VCaP (cell line): ENCODE results near the gene SLC44A1.
A peak's percentile ranks its signal among the peaks of the same experiment; 100 is the strongest.

Experiments
- H3K27ac ChIP-seq: fragments of 450-650 bp; 2 replicates; pipeline ENCODE4 v1.5.1; 2017
- CTCF ChIP-seq: fragments of 450-650 bp; conservative IDR thresholded peaks from 2 replicates; pipeline ENCODE4 v1.5.1; 2017; ENCODE audit warnings: mild to moderate bottlenecking, moderate library complexity

SLC44A1 gene

GRCh38 chr9:105242557-105242956 lies 1.9 kb upstream of the SLC44A1 start:
- peak overlapping the region; percentile 96 for H3K27ac ChIP-seq

DNA sequence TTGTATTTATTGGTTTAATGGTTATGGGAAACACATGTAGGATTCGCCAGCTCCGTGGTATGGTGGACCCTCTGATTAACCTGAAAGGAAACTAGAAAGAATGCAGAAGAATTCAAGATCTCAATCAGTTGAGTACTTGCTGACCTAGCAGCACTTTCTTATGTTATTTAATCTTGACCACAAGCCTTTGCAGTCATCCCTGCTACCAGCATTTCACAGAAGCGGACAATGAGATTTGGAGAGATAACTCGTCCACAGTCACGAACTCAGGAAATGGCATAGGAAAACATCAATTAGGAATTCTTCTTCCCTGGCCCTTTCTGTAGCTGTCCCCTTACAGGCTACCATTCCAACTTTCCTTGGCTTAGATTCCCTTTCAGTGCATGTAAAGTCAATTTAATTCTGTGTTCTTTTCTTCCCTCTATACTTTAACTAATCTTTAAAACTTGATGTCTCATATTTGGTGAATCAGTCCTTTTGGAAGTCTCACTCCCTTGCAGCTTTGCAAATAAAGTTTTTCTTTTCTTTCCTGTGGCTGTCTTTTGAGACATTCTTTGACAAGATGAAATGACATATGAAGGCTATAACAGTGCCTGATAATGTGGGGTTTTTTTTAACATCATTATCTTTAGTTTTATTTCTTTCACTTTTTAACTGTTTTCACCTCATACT lies 1.3 kb upstream of the SLC44A1 start:
- TF ChIP-seq CTCF: no peak

More at GRCh38 chr9:105242557-105242956, 1.9 kb upstream of the SLC44A1 start:
- TF ChIP-seq CTCF: no peak

GRCh38 chr9:105244734-105245028 lies 230 bp downstream of the SLC44A1 start:
- TF ChIP-seq CTCF: no peak
- peak overlapping the region; percentile 96 for H3K27ac ChIP-seq

More for the DNA sequence above, 1.3 kb upstream of the SLC44A1 start:
- peak overlapping the region; percentile 96 for H3K27ac ChIP-seq

GRCh38 chr9:105245029-105245890 lies 809 bp downstream of the SLC44A1 start:
- TF ChIP-seq CTCF: peak; percentile 69
- H3K27ac ChIP-seq: peak overlapping the region; percentile 96

GRCh38 chr9:105245891-105246161 lies 1.4 kb downstream of the SLC44A1 start:
- H3K27ac ChIP-seq: peak overlapping the region; percentile 96
- no peak for TF ChIP-seq CTCF

DNA sequence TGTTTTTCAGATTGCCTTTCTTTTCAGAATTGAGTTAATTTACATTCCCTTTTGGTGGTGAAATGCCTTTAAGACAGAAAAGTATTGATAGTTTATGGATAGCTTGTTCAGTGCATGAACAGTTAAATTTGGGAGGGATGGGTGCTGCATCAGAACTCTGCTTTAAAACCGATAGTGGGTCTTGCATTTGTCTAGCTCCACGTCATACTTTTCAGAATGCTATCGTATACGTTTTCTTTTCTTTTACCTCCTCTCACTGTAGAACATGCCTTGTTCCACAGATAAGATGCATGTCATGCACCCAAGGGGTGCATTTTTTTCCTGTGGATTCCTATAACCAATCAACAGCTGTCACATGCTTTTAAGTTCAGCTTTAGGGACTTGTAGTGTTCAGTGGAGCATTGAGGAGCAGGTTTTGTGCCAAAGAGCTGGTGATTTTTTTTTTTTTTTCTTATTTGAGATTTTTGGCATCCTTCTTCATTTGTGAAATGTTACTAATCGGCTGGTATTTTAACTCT lies 2.3 kb downstream of the SLC44A1 start:
- TF ChIP-seq CTCF: no peak
- peak overlapping the region; percentile 96 for H3K27ac ChIP-seq

GRCh38 chr9:105248691-105249090 lies 4.2 kb downstream of the SLC44A1 start:
- no peak for TF ChIP-seq CTCF

More at GRCh38 chr9:105248691-105249090, 4.2 kb downstream of the SLC44A1 start:
- no peak overlapping the region for H3K27ac ChIP-seq
